ENCODE measurements around the gene IFNL4. TPM values are rescaled to one million over a fixed set of nuclear protein-coding genes. Genes with fewer than 3 reads are reported as not detected.

The IFNL4 gene
- total and polyA plus RNA-seq, 2 of the 13 experiments (the other 11 are each of a cell fraction or from before 2014, with no cell fraction given), result not detected

- in situ Hi-C loops (cut with HindIII; ENCODE audit: extremely low pct_ligation_motif_present, low pct_unique_long_range_greater_than_20kb) (no loop called here), intact Hi-C loops (cut with micrococcal nuclease; ENCODE audit: unreplicated experiment) (no loop called here)
- 15% methylated on average over 4 of the region's 4 CpGs for WGBS (ENCODE audit: low lambda C conversion rate)
- no peaks in the 10 kb centered on the region for H3K36me3 ChIP-seq (replicated peaks in 1 of 2; ENCODE audit: control insufficient read depth in 1 of 2, insufficient read depth in 2 of 2, low read length in 2 of 2)
- H3K9me3 ChIP-seq (ENCODE audit: low read length), result no peaks in the 10 kb centered on the region
- no TSS peak for BruUV-seq (replicated peaks)
- no peak overlapping the region for H3K4me2 ChIP-seq (ENCODE audit: low read depth, low read length)
- TF ChIP-seq BHLHE40 (IDR thresholded peaks at IDR 0.05; ENCODE audit: low read length) (no peak), ZNF3 (CRISPR knock-in tag; IDR thresholded peaks at IDR 0.05) (no peak), HOXA9 (CRISPR knock-in tag; IDR thresholded peaks at IDR 0.05; ENCODE audit: borderline replicate concordance) (no peak)
- POLR2A ChIA-PET, result no interaction called here
- FAIRE-seq (no peak), DNase-seq (ENCODE audit: low spot score) (no peak), ATAC-seq (no peak)
- H3K4me3 ChIP-seq (replicated peaks in 1 of 3; ENCODE audit: insufficient read depth in 1 of 3, low read depth in 2 of 3, low read length in 3 of 3), result no peak overlapping the region
- H4K20me1 ChIP-seq (ENCODE audit: insufficient read depth, low read length), result no peaks in the 10 kb centered on the region
- H3K27me3 ChIP-seq (ENCODE audit: control insufficient read depth in 1 of 2, insufficient read depth in 2 of 2, low read length in 2 of 2), result peaks cover 0 to 10% of the 10 kb centered on the region in 2 experiments; a peak in 2 of 5 replicates
- H2AFZ ChIP-seq (ENCODE audit: low read length), result no peak overlapping the region
- CTCF ChIA-PET (ENCODE audit: low intra/inter-chr PET ratio, low total read pairs), result no interaction called here
- H3K79me2 ChIP-seq (ENCODE audit: insufficient read depth, low read length), result no peaks in the 10 kb centered on the region
- H3K4me1 ChIP-seq (ENCODE audit: insufficient read depth, low read length), result no peaks in the 10 kb centered on the region
- H3K27ac ChIP-seq (ENCODE audit: extremely low read length, insufficient read depth, low read length), result no peak overlapping the region
- no peak overlapping the region for H3K9ac ChIP-seq (ENCODE audit: insufficient read depth, low read depth, low read length)
Observed at GRCh38 chr19:39296906-39297305, 48.2 kb upstream of the IFNL4 start.

DNA sequence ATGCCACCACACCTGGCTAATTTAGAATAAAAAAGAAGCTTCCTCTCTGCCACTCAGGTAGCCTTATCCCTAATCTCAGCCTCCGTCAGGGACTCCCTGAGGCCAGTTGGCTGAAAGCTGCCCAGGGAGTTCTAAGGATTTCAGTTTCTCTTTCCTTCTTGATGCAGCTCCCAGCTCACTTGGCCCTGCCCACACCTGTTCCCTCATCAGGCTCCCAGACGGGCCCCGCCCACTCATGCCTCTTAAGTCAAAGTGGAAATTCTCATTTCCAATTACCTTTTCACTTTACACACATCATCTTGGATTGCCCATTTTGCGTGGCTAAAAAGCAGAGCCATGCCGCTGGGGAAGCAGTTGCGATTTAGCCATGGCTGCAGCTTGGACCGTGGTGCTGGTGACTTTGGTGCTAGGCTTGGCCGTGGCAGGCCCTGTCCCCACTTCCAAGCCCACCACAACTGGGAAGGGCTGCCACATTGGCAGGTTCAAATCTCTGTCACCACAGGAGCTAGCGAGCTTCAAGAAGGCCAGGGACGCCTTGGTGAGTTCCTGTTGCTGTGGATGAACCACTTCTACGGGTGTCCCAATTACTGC lies 47.5 kb upstream of the IFNL4 start, which contains the start of gene IFNL1:
IFNL1 (plus strand) TSS at position 353 of the 591 bp plus-strand sequence; CDS start at position 368, 15 bp downstream.
- no peak for FAIRE-seq
- WGBS (ENCODE audit: low lambda C conversion rate), result 40% methylated on average over 10 of the region's 11 CpGs
- in situ Hi-C loops (cut with HindIII; ENCODE audit: extremely low pct_ligation_motif_present, low pct_unique_long_range_greater_than_20kb) (no loop called here), intact Hi-C loops (cut with micrococcal nuclease; ENCODE audit: unreplicated experiment) (no loop called here)
- Histone ChIP-seq H3K36me3 (replicated peaks in 1 of 2; ENCODE audit: control insufficient read depth in 1 of 2, insufficient read depth in 2 of 2, low read length in 2 of 2) (no peaks in the 10 kb centered on the region), H3K9me3 (ENCODE audit: low read length) (no peaks in the 10 kb centered on the region), H3K4me2 (ENCODE audit: low read depth, low read length) (no peak within 1 kb of the TSS), H3K4me1 (ENCODE audit: insufficient read depth, low read length) (no peaks in the 10 kb centered on the region), H2AFZ (ENCODE audit: low read length) (no peak within 1 kb of the TSS), H3K4me3 (replicated peaks in 1 of 3; ENCODE audit: insufficient read depth in 1 of 3, low read depth in 2 of 3, low read length in 3 of 3) (no peak within 1 kb of the TSS), H3K27ac (ENCODE audit: extremely low read length, insufficient read depth, low read length) (no peak within 1 kb of the TSS), H3K9ac (ENCODE audit: insufficient read depth, low read depth, low read length) (no peak within 1 kb of the TSS), H3K79me2 (ENCODE audit: insufficient read depth, low read length) (no peaks in the 10 kb centered on the region), H4K20me1 (ENCODE audit: insufficient read depth, low read length) (no peaks in the 10 kb centered on the region), H3K27me3 (ENCODE audit: control insufficient read depth in 1 of 2, insufficient read depth in 2 of 2, low read length in 2 of 2) (peaks cover 0 to 10% of the 10 kb centered on the region in 2 experiments; a peak in 2 of 5 replicates)
- TF ChIP-seq ZBTB34 (CRISPR knock-in tag; IDR thresholded peaks at IDR 0.05) (no peak), PPARG (CRISPR knock-in tag; conservative IDR thresholded peaks at IDR 0.05) (no peak), POLR2AphosphoS5 (IDR thresholded peaks at IDR 0.05; ENCODE audit: low read depth, low read length) (no peak), SRY (CRISPR knock-in tag; IDR thresholded peaks at IDR 0.05) (no peak)
- TF ChIP-seq, protein P1, sequence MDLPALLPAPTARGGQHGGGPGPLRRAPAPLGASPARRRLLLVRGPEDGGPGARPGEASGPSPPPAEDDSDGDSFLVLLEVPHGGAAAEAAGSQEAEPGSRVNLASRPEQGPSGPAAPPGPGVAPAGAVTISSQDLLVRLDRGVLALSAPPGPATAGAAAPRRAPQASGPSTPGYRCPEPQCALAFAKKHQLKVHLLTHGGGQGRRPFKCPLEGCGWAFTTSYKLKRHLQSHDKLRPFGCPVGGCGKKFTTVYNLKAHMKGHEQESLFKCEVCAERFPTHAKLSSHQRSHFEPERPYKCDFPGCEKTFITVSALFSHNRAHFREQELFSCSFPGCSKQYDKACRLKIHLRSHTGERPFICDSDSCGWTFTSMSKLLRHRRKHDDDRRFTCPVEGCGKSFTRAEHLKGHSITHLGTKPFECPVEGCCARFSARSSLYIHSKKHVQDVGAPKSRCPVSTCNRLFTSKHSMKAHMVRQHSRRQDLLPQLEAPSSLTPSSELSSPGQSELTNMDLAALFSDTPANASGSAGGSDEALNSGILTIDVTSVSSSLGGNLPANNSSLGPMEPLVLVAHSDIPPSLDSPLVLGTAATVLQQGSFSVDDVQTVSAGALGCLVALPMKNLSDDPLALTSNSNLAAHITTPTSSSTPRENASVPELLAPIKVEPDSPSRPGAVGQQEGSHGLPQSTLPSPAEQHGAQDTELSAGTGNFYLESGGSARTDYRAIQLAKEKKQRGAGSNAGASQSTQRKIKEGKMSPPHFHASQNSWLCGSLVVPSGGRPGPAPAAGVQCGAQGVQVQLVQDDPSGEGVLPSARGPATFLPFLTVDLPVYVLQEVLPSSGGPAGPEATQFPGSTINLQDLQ (CRISPR knock-in tag; IDR thresholded peaks at IDR 0.05), result no peak
- no peak for ATAC-seq
- ChIA-PET POLR2A (no interaction called here), CTCF (ENCODE audit: low intra/inter-chr PET ratio, low total read pairs) (no interaction called here)
- BruUV-seq (replicated peaks), result no TSS peak
- DNase-seq (ENCODE audit: low spot score), result no peak

Measured in HepG2 (cell line).